Measurements from ENCODE around the gene FAM89A. TPM values are rescaled to one million over a fixed set of nuclear protein-coding genes. Genes with fewer than 3 reads are reported as not detected.
"Not testable (repeated sequence)": the region's sequence is repeated elsewhere in the genome, so short reads cannot be mapped to it uniquely, and the experiment has no call there.

The FAM89A gene
- total RNA-seq, 1 donor from 2014 or later: 16.1 TPM

GRCh38 chr1:231037585-231038517, 2.2 kb downstream of the FAM89A start:
- Mint-ChIP-seq H3K4me1 (ENCODE audit: low read depth) (peaks cover 28% of the 10 kb centered on the region), H3K36me3 (ENCODE audit: low read depth) (peaks cover 8% of the 10 kb centered on the region), H3K4me3 (ENCODE audit: low read depth) (no peak overlapping the region), H3K9me3 (no peaks in the 10 kb centered on the region), H3K27me3 (ENCODE audit: low read depth) (peaks cover 14% of the 10 kb centered on the region), H3K27ac (no peak overlapping the region)
- intact Hi-C loops (cut with micrococcal nuclease): loop anchor here (2.0 kb wide), 1 partner anchor 59 kb away; the partner anchor contains the start of genes ARV1 and TTC13
- no peak for DNase-seq (ENCODE audit: low spot score)

DNA sequence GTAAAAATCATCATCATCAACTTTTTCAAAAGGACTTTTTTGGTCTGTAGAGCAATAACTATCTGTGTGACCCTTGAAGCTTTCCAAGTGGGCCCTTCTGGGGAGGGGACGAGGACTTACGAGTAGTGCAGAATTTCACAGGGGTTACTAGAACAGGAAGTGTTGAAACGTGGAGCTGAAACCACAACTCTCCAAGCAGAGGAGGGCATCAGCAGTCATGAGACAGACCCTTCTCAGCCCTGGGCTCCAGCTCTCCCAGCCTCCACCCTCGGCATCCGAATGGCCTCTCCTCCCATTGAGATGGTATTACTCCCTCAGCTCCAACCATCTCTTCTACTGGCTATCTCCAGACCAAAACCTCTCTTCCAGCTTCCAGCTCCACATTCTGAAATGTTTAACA, 3.6 kb downstream of the FAM89A start:
- Mint-ChIP-seq H3K9me3 (no peaks in the 10 kb centered on the region), H3K27me3 (ENCODE audit: low read depth) (peaks cover 3% of the 10 kb centered on the region), H3K36me3 (ENCODE audit: low read depth) (peaks cover 8% of the 10 kb centered on the region), H3K4me3 (ENCODE audit: low read depth) (no peak overlapping the region), H3K27ac (no peak overlapping the region), H3K4me1 (ENCODE audit: low read depth) (peaks cover 25% of the 10 kb centered on the region)
- intact Hi-C loops (cut with micrococcal nuclease): no loop called here
- no peak for DNase-seq (ENCODE audit: low spot score)

DNA sequence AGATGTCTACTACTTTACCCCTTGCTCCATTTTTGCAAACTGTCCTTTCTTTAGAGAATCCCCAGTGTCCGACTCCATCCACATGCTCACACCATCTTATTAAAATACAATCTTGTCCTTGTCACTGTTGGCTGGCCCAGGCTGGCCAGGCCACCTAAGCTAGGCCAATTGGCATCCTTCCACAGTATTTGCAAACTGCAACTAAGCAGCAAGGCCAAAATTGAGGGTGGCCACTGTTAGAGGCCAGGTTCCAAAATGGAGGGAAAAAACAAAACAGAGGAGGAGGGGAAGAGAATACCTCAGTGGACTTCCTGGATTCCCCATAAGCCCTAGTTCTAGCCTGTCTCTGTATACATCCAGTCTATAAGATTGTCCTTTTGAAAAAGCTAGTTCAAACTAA, 4.3 kb downstream of the FAM89A start:
- H3K36me3 Mint-ChIP-seq (ENCODE audit: low read depth): peaks cover 8% of the 10 kb centered on the region
- no peak for DNase-seq (ENCODE audit: low spot score)
- H3K4me3 Mint-ChIP-seq (ENCODE audit: low read depth): no peak overlapping the region
- peaks cover 24% of the 10 kb centered on the region for H3K4me1 Mint-ChIP-seq (ENCODE audit: low read depth)
- intact Hi-C loops (cut with micrococcal nuclease): no loop called here
- no peaks in the 10 kb centered on the region for H3K9me3 Mint-ChIP-seq
- no peak overlapping the region for H3K27ac Mint-ChIP-seq
- no peaks in the 10 kb centered on the region for H3K27me3 Mint-ChIP-seq (ENCODE audit: low read depth)

DNA sequence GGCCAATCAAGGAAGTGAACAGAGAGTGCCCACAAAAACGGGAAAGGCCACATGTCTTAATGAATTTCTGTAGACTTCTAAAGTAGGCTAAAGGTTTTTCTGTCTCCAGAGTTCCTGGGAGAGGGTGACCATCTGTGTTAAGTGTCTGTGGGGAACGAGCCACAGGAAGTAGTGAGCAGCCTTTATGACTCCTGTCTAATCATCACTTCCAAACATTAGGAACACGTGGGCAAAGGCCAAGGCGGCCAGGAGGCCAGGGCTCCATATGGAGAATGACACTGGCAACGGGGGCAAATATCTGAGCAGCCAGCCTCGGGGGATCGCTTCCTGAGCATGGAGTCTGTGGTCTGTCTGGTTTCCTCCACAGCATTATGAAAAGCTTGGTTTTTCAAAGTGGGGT, 7.1 kb downstream of the FAM89A start:
- peaks cover 8% of the 10 kb centered on the region for H3K36me3 Mint-ChIP-seq (ENCODE audit: low read depth)
- no peak overlapping the region for H3K27ac Mint-ChIP-seq
- no peak for DNase-seq (ENCODE audit: low spot score)
- H3K4me3 Mint-ChIP-seq (ENCODE audit: low read depth): no peak overlapping the region
- intact Hi-C loops (cut with micrococcal nuclease): no loop called here
- H3K27me3 Mint-ChIP-seq (ENCODE audit: low read depth): no peaks in the 10 kb centered on the region
- H3K4me1 Mint-ChIP-seq (ENCODE audit: low read depth): peaks cover 20% of the 10 kb centered on the region
- H3K9me3 Mint-ChIP-seq: no peaks in the 10 kb centered on the region

DNA sequence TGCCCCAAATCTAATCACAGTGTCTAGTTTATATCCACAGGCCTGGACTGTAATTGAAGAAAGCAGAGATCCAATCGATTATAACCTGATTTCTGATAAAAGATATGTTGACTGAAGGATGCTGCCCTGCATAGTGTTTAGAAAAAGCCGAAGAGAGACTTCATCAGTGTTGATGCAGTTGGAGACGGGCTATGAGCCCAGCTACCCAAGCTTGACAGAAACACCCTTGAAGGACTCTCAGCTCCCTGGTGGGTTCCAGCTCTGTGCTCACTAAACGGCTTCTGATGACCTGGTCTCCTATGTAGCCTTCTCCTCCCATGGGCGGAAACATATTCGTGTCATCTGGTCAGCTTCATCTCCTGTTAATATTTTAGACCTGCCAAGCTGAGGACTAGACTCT, 10.2 kb downstream of the FAM89A start:
- Mint-ChIP-seq H3K9me3 (no peaks in the 10 kb centered on the region), H3K4me3 (ENCODE audit: low read depth) (no peak overlapping the region), H3K4me1 (ENCODE audit: low read depth) (peaks cover 5% of the 10 kb centered on the region), H3K27ac (no peak overlapping the region), H3K36me3 (ENCODE audit: low read depth) (no peaks in the 10 kb centered on the region), H3K27me3 (ENCODE audit: low read depth) (no peaks in the 10 kb centered on the region)
- DNase-seq (ENCODE audit: low spot score): no peak
- intact Hi-C loops (cut with micrococcal nuclease): no loop called here

DNA sequence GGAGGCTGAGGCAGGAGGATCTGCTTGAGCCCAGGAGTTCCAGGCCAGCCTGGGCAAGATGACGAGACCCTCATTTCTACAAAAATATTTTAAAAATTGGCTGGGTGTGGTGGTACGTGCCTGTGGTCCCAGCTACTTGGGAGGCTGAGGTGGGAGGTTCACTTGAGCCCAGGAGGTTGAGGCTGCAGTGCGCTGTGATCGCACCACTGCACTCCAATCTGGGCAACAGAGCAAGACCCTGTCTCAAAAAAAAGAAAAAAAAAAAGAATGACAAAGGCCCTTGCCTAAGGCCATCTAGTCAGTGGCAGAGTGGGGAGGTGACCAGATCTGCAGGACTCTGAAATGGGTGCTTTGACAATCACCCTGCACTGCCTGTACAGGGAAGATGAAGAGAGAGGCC, 10.8 kb downstream of the FAM89A start:
- H3K9me3 Mint-ChIP-seq; H3K4me3 Mint-ChIP-seq (ENCODE audit: low read depth); intact Hi-C loops (cut with micrococcal nuclease); H3K4me1 Mint-ChIP-seq (ENCODE audit: low read depth); DNase-seq (ENCODE audit: low spot score); H3K36me3 Mint-ChIP-seq (ENCODE audit: low read depth); H3K27me3 Mint-ChIP-seq (ENCODE audit: low read depth); H3K27ac Mint-ChIP-seq: not testable (repeated sequence)

GRCh38 chr1:231028682-231029081, 11.4 kb downstream of the FAM89A start:
- intact Hi-C loops (cut with micrococcal nuclease): no loop called here
- no peaks in the 10 kb centered on the region for H3K9me3 Mint-ChIP-seq
- no peak for DNase-seq (ENCODE audit: low spot score)
- no peak overlapping the region for H3K4me3 Mint-ChIP-seq (ENCODE audit: low read depth)
- H3K27me3 Mint-ChIP-seq (ENCODE audit: low read depth): no peaks in the 10 kb centered on the region
- peaks cover 5% of the 10 kb centered on the region for H3K4me1 Mint-ChIP-seq (ENCODE audit: low read depth)
- H3K27ac Mint-ChIP-seq: no peak overlapping the region
- no peaks in the 10 kb centered on the region for H3K36me3 Mint-ChIP-seq (ENCODE audit: low read depth)

DNA sequence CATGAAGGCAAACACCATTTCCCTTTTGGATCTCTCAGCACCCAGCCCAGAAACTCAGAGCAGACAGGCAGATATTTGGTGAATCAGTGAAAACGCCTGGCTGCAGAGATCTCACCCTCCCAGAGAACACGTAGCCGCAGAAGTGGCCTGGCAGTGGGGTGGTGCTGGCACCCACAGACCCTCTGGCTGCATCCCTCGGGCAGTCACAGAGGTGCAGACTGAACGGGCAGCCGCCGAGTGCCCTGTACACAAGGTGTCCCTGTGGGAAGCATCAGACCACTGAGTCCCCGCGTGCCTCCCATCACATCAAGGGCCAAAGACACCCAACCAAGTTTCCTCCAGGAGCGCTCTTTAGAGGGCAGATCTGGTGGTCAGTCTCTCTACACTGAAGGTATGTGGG, 12.1 kb downstream of the FAM89A start:
- DNase-seq (ENCODE audit: low spot score): no peak
- Mint-ChIP-seq H3K27me3 (ENCODE audit: low read depth) (no peaks in the 10 kb centered on the region), H3K36me3 (ENCODE audit: low read depth) (no peaks in the 10 kb centered on the region), H3K4me1 (ENCODE audit: low read depth) (peaks cover 5% of the 10 kb centered on the region), H3K27ac (no peak overlapping the region), H3K4me3 (ENCODE audit: low read depth) (no peak overlapping the region), H3K9me3 (no peaks in the 10 kb centered on the region)
- intact Hi-C loops (cut with micrococcal nuclease): no loop called here

- Mint-ChIP-seq H3K9me3 (no peaks in the 10 kb centered on the region), H3K27ac (no peak overlapping the region), H3K27me3 (ENCODE audit: low read depth) (no peaks in the 10 kb centered on the region), H3K4me3 (ENCODE audit: low read depth) (no peak overlapping the region), H3K36me3 (ENCODE audit: low read depth) (no peaks in the 10 kb centered on the region), H3K4me1 (ENCODE audit: low read depth) (peaks cover 5% of the 10 kb centered on the region)
- intact Hi-C loops (cut with micrococcal nuclease): no loop called here
- DNase-seq (ENCODE audit: low spot score): no peak
Observed at GRCh38 chr1:231027136-231027925, 12.7 kb downstream of the FAM89A start.

DNA sequence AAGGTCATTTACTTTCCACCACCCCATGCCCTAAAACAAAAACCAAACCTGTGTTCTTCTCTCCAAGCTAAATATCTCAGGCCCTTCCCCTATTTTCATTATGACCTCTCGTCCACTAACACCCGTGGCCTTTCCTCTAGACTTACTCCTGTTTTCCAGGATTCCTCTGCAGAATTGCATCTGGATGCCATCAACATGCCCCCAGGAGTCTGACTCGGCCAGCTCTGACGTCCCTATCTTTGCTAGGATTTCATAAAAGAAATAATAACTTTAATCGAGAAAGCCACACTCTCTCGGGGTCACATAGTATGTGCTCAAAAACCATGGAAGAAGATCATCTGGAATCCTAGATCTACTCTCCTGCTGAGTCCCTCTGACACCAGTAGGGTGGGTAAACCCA, 13.5 kb downstream of the FAM89A start:
- H3K4me3 Mint-ChIP-seq (ENCODE audit: low read depth): no peak overlapping the region

DNA sequence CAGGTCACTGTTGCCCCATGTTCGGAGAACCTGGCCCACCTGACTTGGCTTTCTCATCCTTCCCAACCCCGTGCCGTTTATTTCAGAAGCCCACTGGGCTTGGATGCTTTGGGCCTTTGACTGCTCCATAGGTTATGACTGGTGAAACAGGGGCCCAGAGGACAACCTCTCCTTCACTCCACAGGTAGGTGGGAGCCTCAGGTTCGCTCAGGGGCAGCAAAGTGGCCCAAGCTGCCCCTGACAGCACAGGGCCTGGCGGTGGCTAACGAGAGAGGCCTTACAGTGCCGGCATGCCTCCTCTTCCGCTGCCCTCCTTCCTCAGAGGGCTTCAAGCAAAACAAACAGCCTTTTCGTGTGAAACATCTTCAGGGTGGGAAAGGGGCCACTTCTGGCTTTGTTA, 16.9 kb downstream of the FAM89A start:
- H3K9me3 Mint-ChIP-seq: no peaks in the 10 kb centered on the region
- intact Hi-C loops (cut with micrococcal nuclease): no loop called here
- no peak overlapping the region for H3K4me3 Mint-ChIP-seq (ENCODE audit: low read depth)
- no peaks in the 10 kb centered on the region for H3K27me3 Mint-ChIP-seq (ENCODE audit: low read depth)
- peaks cover 2% of the 10 kb centered on the region for H3K36me3 Mint-ChIP-seq (ENCODE audit: low read depth)
- DNase-seq (ENCODE audit: low spot score): no peak
- peaks cover 14% of the 10 kb centered on the region for H3K4me1 Mint-ChIP-seq (ENCODE audit: low read depth)
- H3K27ac Mint-ChIP-seq: no peak overlapping the region

More for the DNA sequence above, 13.5 kb downstream of the FAM89A start:
- DNase-seq (ENCODE audit: low spot score): no peak
- H3K9me3 Mint-ChIP-seq: no peaks in the 10 kb centered on the region
- H3K36me3 Mint-ChIP-seq (ENCODE audit: low read depth): no peaks in the 10 kb centered on the region
- H3K4me1 Mint-ChIP-seq (ENCODE audit: low read depth): peaks cover 5% of the 10 kb centered on the region
- no peak overlapping the region for H3K27ac Mint-ChIP-seq
- H3K27me3 Mint-ChIP-seq (ENCODE audit: low read depth): no peaks in the 10 kb centered on the region
- intact Hi-C loops (cut with micrococcal nuclease): no loop called here

- H3K36me3 Mint-ChIP-seq (ENCODE audit: low read depth); H3K9me3 Mint-ChIP-seq; H3K27me3 Mint-ChIP-seq (ENCODE audit: low read depth); H3K27ac Mint-ChIP-seq; DNase-seq (ENCODE audit: low spot score); intact Hi-C loops (cut with micrococcal nuclease); H3K4me3 Mint-ChIP-seq (ENCODE audit: low read depth): not testable (repeated sequence)
- peaks cover 14% of the 10 kb centered on the region for H3K4me1 Mint-ChIP-seq (ENCODE audit: low read depth)
Observed at GRCh38 chr1:231022543-231022942, 17.5 kb downstream of the FAM89A start.

DNA sequence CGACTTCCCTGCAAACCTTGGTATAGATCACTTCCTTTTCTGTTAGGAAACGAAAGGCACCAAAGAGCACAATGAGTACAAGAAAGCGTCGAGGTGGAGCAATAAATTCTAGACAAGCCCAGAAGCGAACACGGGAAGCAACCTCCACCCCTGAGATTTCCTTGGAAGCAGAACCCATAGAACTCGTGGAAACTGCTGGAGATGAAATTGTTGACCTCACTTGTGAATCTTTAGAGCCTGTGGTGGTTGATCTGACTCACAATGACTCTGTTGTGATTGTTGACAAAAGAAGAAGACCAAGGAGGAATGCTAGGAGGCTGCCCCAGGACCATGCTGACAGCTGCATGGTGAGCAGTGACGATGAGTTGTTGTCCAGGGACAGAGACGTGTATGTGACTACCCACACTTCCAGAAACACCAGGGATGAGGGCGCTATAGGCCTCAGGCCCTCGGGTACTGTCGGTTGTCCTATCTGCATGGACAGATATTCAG, 18.5 kb downstream of the FAM89A start:
- H3K9me3 Mint-ChIP-seq: no peaks in the 10 kb centered on the region
- intact Hi-C loops (cut with micrococcal nuclease): no loop called here

More for the DNA sequence above, 18.5 kb downstream of the FAM89A start:
- no peak for DNase-seq (ENCODE audit: low spot score)
- no peak overlapping the region for H3K4me3 Mint-ChIP-seq (ENCODE audit: low read depth)
- H3K36me3 Mint-ChIP-seq (ENCODE audit: low read depth): peaks cover 2% of the 10 kb centered on the region
- H3K27me3 Mint-ChIP-seq (ENCODE audit: low read depth): no peaks in the 10 kb centered on the region
- peaks cover 14% of the 10 kb centered on the region for H3K4me1 Mint-ChIP-seq (ENCODE audit: low read depth)
- no peak overlapping the region for H3K27ac Mint-ChIP-seq
